ENCODE results near the gene FOXRED2.

FOXRED2 gene

DNA sequence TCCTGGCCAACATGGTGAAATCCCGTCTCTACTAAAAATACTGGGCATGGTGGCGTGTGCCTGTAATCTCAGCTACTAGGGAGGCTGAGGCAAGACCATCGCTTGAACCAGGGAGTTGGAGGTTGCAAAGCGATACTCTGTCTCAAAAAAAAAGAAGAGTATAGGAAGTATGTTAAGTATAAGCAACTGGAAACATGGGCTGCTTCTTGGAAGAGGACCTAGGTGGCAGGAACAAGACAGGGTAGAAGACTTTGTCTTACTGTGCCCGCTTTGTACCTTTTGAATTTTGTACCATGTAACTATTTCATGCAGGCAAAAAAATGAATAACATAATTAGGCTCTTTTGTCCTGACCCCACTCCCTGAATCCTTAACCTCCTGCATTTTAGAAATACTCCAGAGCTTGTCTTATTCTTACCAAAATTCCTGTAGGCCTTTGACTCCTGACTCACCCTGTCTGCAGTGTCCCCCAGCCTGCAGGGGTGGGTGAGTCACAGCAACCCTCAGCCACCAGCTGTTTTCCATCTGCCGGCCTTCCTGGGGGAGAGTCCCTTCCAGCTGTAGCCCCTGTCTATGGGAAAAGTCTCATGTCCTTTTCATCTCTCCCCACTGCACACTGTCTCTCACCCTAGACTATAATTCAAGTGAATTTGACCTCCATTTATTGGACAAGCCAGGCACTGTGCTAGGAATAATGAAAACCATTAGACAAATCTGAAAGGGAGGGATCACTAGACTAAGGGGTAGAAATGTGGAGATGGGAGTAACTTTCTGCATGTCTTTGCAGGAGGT lies 67.2 kb downstream of the FOXRED2 start:
- Histone ChIP-seq H3K27me3 (ENCODE audit: control insufficient read depth in 1 of 2, insufficient read depth in 2 of 2, low read length in 2 of 2) (no peaks in the 10 kb centered on the region), H3K9me3 (ENCODE audit: control insufficient read depth in 1 of 2, low read length in 2 of 2) (no peaks in the 10 kb centered on the region), H3K9ac (ENCODE audit: low read depth in 1 of 2, low read length in 2 of 2) (no peak overlapping the region), H3K36me3 (ENCODE audit: control insufficient read depth in 1 of 2, insufficient read depth in 2 of 2, low read length in 2 of 2) (no peaks in the 10 kb centered on the region), H3K27ac (ENCODE audit: low read depth, low read length) (no peak overlapping the region), H3K4me1 (ENCODE audit: control insufficient read depth in 1 of 2, insufficient read depth in 2 of 2, low read length in 2 of 2) (peaks cover 33 to 38% of the 10 kb centered on the region in 2 donors), H3K4me3 (ENCODE audit: low read depth in 1 of 2, low read length in 2 of 2) (no peak overlapping the region)
